ENCODE measurements around the gene DYRK4.
A peak's percentile ranks its signal among the peaks of the same experiment; 100 is the strongest.

DYRK4 gene

DNA sequence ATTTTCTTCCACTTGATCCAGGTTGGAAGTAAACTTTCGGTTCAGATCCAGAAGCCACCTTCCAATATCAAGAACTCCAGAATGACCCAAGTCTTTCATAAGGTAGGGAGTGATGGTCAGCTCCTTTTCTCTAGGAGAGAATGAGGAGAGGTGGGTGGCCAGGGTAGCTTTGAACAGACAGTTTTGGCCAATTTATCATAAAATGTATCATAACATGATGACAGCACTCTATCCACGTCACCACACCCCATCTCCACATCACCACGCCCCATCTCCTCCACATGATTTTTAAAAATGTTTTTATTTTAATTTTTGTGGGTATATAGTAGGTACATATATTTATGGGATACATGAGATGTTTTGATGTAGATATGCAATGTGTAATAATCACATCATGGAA is 26.9 kb downstream of the DYRK4 start:
- TF ChIP-seq, protein P1, sequence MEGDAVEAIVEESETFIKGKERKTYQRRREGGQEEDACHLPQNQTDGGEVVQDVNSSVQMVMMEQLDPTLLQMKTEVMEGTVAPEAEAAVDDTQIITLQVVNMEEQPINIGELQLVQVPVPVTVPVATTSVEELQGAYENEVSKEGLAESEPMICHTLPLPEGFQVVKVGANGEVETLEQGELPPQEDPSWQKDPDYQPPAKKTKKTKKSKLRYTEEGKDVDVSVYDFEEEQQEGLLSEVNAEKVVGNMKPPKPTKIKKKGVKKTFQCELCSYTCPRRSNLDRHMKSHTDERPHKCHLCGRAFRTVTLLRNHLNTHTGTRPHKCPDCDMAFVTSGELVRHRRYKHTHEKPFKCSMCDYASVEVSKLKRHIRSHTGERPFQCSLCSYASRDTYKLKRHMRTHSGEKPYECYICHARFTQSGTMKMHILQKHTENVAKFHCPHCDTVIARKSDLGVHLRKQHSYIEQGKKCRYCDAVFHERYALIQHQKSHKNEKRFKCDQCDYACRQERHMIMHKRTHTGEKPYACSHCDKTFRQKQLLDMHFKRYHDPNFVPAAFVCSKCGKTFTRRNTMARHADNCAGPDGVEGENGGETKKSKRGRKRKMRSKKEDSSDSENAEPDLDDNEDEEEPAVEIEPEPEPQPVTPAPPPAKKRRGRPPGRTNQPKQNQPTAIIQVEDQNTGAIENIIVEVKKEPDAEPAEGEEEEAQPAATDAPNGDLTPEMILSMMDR (IDR thresholded peaks at IDR 0.05): no peak
- H3K4me1 ChIP-seq (ENCODE audit: control insufficient read depth in 1 of 2, insufficient read depth in 1 of 2, low read depth in 1 of 2, low read length in 1 of 2): peaks cover 44 to 48% of the 10 kb centered on the region in 2 experiments

DNA sequence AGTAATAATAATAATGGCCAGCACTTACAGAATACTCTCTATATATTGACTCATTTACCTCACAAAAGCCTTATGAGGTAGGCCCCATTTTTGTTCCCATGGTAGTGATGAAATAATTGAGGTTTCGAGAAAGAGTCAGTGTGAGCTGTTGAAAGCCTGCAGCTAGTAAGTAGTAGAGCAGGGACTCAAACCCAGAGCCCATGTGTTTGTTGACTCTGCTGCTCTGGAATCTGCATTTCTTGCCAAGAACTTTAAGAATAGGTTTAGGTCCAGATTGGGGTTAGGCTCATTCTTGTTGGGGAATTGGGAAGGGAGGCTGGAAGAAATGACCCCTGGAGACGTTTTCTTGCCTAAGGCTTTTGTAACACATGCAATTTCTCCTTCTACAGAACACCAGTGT is 27.9 kb downstream of the DYRK4 start:
- no peaks in the 10 kb centered on the region for H3K36me3 ChIP-seq
- peaks cover 44 to 48% of the 10 kb centered on the region in 2 experiments for H3K4me1 ChIP-seq (ENCODE audit: control insufficient read depth in 1 of 2, insufficient read depth in 1 of 2, low read depth in 1 of 2, low read length in 1 of 2)
- peak overlapping the region; percentile 69 for H3K27ac ChIP-seq
- no peaks in the 10 kb centered on the region for H3K27me3 ChIP-seq
- peak overlapping the region in 1 of 2 experiments; percentile 51 for H3K4me3 ChIP-seq (ENCODE audit: low read depth in 1 of 2, low read length in 1 of 2)
- no peaks in the 10 kb centered on the region for H3K9me3 ChIP-seq
- TF ChIP-seq, protein P1 (IDR thresholded peaks at IDR 0.05): no peak

More for the DNA sequence above, 26.9 kb downstream of the DYRK4 start:
- no peaks in the 10 kb centered on the region for H3K36me3 ChIP-seq
- no peaks in the 10 kb centered on the region for H3K27me3 ChIP-seq
- H3K9me3 ChIP-seq: no peaks in the 10 kb centered on the region
- no peak overlapping the region for H3K27ac ChIP-seq
- no peak overlapping the region for H3K4me3 ChIP-seq (ENCODE audit: low read depth in 1 of 2, low read length in 1 of 2)

DNA sequence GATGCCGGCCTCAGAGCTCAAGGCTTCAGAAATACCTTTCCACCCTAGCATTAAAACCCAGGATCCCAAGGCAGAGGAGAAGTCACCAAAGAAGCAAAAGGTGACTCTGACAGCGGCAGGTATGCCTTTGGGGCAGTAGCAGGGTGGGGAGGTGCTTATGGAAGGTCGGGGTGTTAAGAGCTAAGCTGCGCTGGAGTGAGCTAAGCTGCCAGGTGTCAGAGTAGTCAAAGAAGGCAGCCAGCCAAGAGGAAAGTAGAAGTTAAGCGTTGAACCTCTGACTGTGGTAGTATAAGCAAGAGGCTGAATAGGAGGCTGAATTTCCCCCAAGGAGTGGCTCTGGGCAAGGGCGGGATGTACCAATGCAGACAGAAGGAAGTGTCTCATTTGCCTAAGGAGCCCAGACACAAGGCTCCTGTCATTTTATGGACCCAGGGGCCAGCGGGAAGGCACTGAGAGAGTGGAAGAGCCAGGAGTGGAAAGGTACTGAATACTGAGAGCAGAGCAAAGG is 29.2 kb downstream of the DYRK4 start:
- no peaks in the 10 kb centered on the region for H3K27me3 ChIP-seq
- H3K9me3 ChIP-seq: no peaks in the 10 kb centered on the region
- H3K4me1 ChIP-seq (ENCODE audit: control insufficient read depth in 1 of 2, insufficient read depth in 1 of 2, low read depth in 1 of 2, low read length in 1 of 2): peaks cover 44 to 48% of the 10 kb centered on the region in 2 experiments
- no peak overlapping the region for H3K27ac ChIP-seq
- H3K4me3 ChIP-seq (ENCODE audit: low read depth in 1 of 2, low read length in 1 of 2): peak overlapping the region in 1 of 2 experiments; percentile 51
- TF ChIP-seq, protein P1 (IDR thresholded peaks at IDR 0.05): no peak
- H3K36me3 ChIP-seq: no peaks in the 10 kb centered on the region

DNA sequence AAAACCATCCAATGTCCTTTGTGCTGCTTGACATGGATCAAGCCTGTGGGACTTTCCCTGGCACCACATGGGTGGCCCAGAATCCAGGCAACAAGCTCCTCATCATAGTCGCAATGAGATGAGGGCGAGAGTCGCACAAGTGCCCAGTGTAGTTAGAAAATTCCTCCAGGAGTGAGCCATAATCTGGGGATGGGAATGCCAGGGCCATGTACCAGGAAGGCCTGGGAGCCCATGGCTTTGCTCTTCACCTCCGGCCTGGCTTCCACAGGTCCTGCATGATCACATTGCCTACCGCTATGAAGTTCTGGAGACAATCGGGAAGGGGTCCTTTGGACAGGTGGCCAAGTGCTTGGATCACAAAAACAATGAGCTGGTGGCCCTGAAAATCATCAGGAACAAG is 33.9 kb downstream of the DYRK4 start:
- Histone ChIP-seq H3K9me3 (no peaks in the 10 kb centered on the region), H3K4me3 (ENCODE audit: low read depth in 1 of 2, low read length in 1 of 2) (no peak overlapping the region), H3K27ac (no peak overlapping the region), H3K27me3 (no peaks in the 10 kb centered on the region), H3K4me1 (ENCODE audit: control insufficient read depth in 1 of 2, insufficient read depth in 1 of 2, low read depth in 1 of 2, low read length in 1 of 2) (peaks cover 20 to 27% of the 10 kb centered on the region in 2 experiments), H3K36me3 (peaks cover 20% of the 10 kb centered on the region)
- TF ChIP-seq, protein P1 (IDR thresholded peaks at IDR 0.05): no peak

DNA sequence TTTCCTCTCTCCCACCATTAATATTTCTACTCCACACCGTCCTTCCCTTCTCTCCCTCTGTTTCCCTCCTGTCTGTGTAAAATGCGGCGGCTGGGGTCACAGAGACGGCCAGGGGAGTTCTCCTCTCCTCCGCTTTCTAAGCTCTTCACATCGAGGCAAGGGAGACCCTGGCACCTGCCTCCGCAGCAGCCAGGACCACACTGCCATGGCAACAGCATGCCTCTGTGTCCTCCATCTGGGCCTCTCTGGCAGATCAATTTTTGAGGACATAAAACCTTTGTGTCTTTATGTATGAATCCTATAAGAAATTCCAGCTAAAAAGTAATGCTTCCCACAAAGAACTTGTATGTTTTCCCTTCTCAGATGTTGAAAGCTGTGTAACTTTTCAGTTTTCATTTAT is 41.4 kb downstream of the DYRK4 start:
- Histone ChIP-seq H3K9me3 (no peaks in the 10 kb centered on the region), H3K4me3 (ENCODE audit: low read depth in 1 of 2, low read length in 1 of 2) (no peak overlapping the region), H3K27ac (no peak overlapping the region), H3K27me3 (no peaks in the 10 kb centered on the region), H3K4me1 (ENCODE audit: control insufficient read depth in 1 of 2, insufficient read depth in 1 of 2, low read depth in 1 of 2, low read length in 1 of 2) (peaks cover 11 to 15% of the 10 kb centered on the region in 2 experiments), H3K36me3 (peaks cover 40% of the 10 kb centered on the region)
- TF ChIP-seq, protein P1 (IDR thresholded peaks at IDR 0.05): no peak

Data from neutrophil (primary cell).